Measurements from ENCODE around the gene RAB26. TPM values are rescaled to one million over a fixed set of nuclear protein-coding genes. Genes with fewer than 3 reads are reported as not detected.
"Not testable (repeated sequence)": the region's sequence is repeated elsewhere in the genome, so short reads cannot be mapped to it uniquely, and the experiment has no call there.

The RAB26 gene
- total and polyA plus RNA-seq, 10 donors: 0.26 to 7.9 (median 1.2) TPM; not detected in 1

- Histone ChIP-seq H3K27ac (no peak overlapping the region), H3K4me3 (no peak overlapping the region), H3K36me3 (no peaks in the 10 kb centered on the region), H3K9me3 (no peaks in the 10 kb centered on the region), H3K27me3 (replicated peaks in 1 of 7) (peaks cover 5 to 47% (median 26%) of the 10 kb centered on the region in 7 donors), H3K4me1 (peaks cover 11 to 26% (median 21%) of the 10 kb centered on the region in 6 donors)
- DNase-seq: no peak
- intact Hi-C loops (cut with DNase I; ENCODE audit: low total_unique reads): no loop called here
- WGBS, 5 donors: 79 to 88% (median 85%) methylated on average over 6 of the region's 6 CpGs
- no peak for TF ChIP-seq POLR2AphosphoS5 (IDR thresholded peaks at IDR 0.05)
Measured at GRCh38 chr16:2200313-2200712, 51.9 kb downstream of the RAB26 start.

- DNase-seq: not testable (repeated sequence)
- H3K4me1 ChIP-seq: peaks cover 12 to 37% (median 32%) of the 10 kb centered on the region in 6 donors
Measured at GRCh38 chr16:2203119-2203688, 54.8 kb downstream of the RAB26 start.

More at GRCh38 chr16:2203119-2203688, 54.8 kb downstream of the RAB26 start:
- intact Hi-C loops (cut with DNase I; ENCODE audit: low total_unique reads); H3K9me3 ChIP-seq; H3K27ac ChIP-seq; H3K4me3 ChIP-seq: not testable (repeated sequence)
- H3K36me3 ChIP-seq: peaks cover 0 to 18% (median 15%) of the 10 kb centered on the region in 6 donors
- WGBS, 5 donors: 92 to 97% (median 94%) methylated on average over 8 of the region's 8 CpGs
- peaks cover 0 to 20% (median 4%) of the 10 kb centered on the region in 7 donors for H3K27me3 ChIP-seq (replicated peaks in 1 of 7)

Small RNA genes lying within 50 kb of the gene (microRNA-seq; reads per million reads assigned to microRNA genes)
- 0 reads per million in 3 donors for gene MIR3180-5
- 0 reads per million in 3 donors for gene MIR4516
- 0 reads per million in 3 donors for gene MIR6511B1

Small RNA genes lying within 50 kb of the gene (small RNA-seq; reads per million reads assigned to genes)
- gene MIR3180-5: 0 reads per million in 4 donors
- 0 reads per million in 4 donors for gene MIR4516
- gene RF00019: 0 reads per million in 4 donors
- 0 reads per million in 4 donors for gene SNORD60

Other genes with a start within 250 kb of the RAB26 start
- under 1 TPM in 1 of 7 donors, not detected in 6; 0.20 TPM for gene HS3ST6, start 230.2 kb upstream of the RAB26 start, total RNA-seq
- under 1 TPM in 1 of 3 donors, not detected in 2; 0.06 TPM for gene HS3ST6, start 230.2 kb upstream of the RAB26 start, polyA plus RNA-seq
- 100 to 1,000 TPM in 2 of 7 donors, 10 to 100 TPM in 5; 32.9 to 114 (median 60.4) TPM for gene MSRB1, start 205.4 kb upstream of the RAB26 start, total RNA-seq
- gene MSRB1, start 205.4 kb upstream of the RAB26 start, polyA plus RNA-seq: 10 to 100 TPM; 31.1 to 62.0 (median 31.3) TPM
- gene RPL3L, start 193.9 kb upstream of the RAB26 start, total RNA-seq: not detected
- gene RPL3L, start 193.9 kb upstream of the RAB26 start, polyA plus RNA-seq: under 1 TPM in 1 of 3 donors, not detected in 2; 0.03 TPM
- gene NDUFB10, start 189.1 kb upstream of the RAB26 start, total RNA-seq: 100 to 1,000 TPM in 3 of 7 donors, 10 to 100 TPM in 4; 69.3 to 225 (median 87.4) TPM
- gene NDUFB10, start 189.1 kb upstream of the RAB26 start, polyA plus RNA-seq: 100 to 1,000 TPM; 155 to 162 (median 159) TPM
- gene RPS2, start 183.8 kb upstream of the RAB26 start, total RNA-seq: 1,000 to 10,000 TPM; 1,930 to 2,450 (median 2,233) TPM
- gene RPS2, start 183.8 kb upstream of the RAB26 start, polyA plus RNA-seq: 1,000 to 10,000 TPM; 3,942 to 6,006 (median 5,765) TPM
- not detected for gene RNF151, start 181.8 kb upstream of the RAB26 start, total RNA-seq
- gene RNF151, start 181.8 kb upstream of the RAB26 start, polyA plus RNA-seq: under 1 TPM; 0.16 to 0.26 (median 0.17) TPM
- gene TBL3, start 176.6 kb upstream of the RAB26 start, total RNA-seq: 10 to 100 TPM; 20.6 to 33.0 (median 27.0) TPM
- gene TBL3, start 176.6 kb upstream of the RAB26 start, polyA plus RNA-seq: 10 to 100 TPM; 40.6 to 54.2 (median 46.8) TPM
- gene NOXO1, start 167.2 kb upstream of the RAB26 start, total RNA-seq: 1 to 10 TPM in 1 of 7 donors, under 1 TPM in 2, not detected in 4; 0.30 to 1.4 (median 0.49) TPM
- 1 to 10 TPM in 1 of 3 donors, under 1 TPM in 2; 0.68 to 1.3 (median 0.96) TPM for gene NOXO1, start 167.2 kb upstream of the RAB26 start, polyA plus RNA-seq
- 10 to 100 TPM in 6 of 7 donors, 1 to 10 TPM in 1; 9.6 to 23.3 (median 20.5) TPM for gene GFER, start 164.4 kb upstream of the RAB26 start, total RNA-seq
- 10 to 100 TPM; 28.5 to 36.0 (median 34.9) TPM for gene GFER, start 164.4 kb upstream of the RAB26 start, polyA plus RNA-seq
- gene SYNGR3, start 158.7 kb upstream of the RAB26 start, total RNA-seq: 10 to 100 TPM in 1 of 7 donors, 1 to 10 TPM in 5, under 1 TPM in 1; 0.85 to 11.4 (median 2.6) TPM
- gene SYNGR3, start 158.7 kb upstream of the RAB26 start, polyA plus RNA-seq: 1 to 10 TPM; 1.8 to 3.0 (median 3.0) TPM
- 10 to 100 TPM; 34.6 to 56.2 (median 47.2) TPM for gene ZNF598, start 138.8 kb upstream of the RAB26 start, total RNA-seq
- gene ZNF598, start 138.8 kb upstream of the RAB26 start, polyA plus RNA-seq: 10 to 100 TPM; 21.8 to 45.5 (median 29.0) TPM
- gene NPW, start 128.8 kb upstream of the RAB26 start, total RNA-seq: 1 to 10 TPM in 1 of 7 donors, under 1 TPM in 3, not detected in 3; 0.51 to 1.9 (median 0.89) TPM
- gene NPW, start 128.8 kb upstream of the RAB26 start, polyA plus RNA-seq: 1 to 10 TPM in 2 of 3 donors, under 1 TPM in 1; 0.30 to 2.5 (median 2.3) TPM
- gene NHERF2, start 121.7 kb upstream of the RAB26 start, total RNA-seq: 100 to 1,000 TPM in 4 of 7 donors, 10 to 100 TPM in 3; 62.4 to 179 (median 126) TPM
- 100 to 1,000 TPM in 1 of 3 donors, 10 to 100 TPM in 2; 64.6 to 218 (median 71.2) TPM for gene NHERF2, start 121.7 kb upstream of the RAB26 start, polyA plus RNA-seq
- 10 to 100 TPM in 6 of 7 donors, 1 to 10 TPM in 1; 9.6 to 29.6 (median 20.0) TPM for gene NTHL1, start 100.8 kb upstream of the RAB26 start, total RNA-seq
- gene NTHL1, start 100.8 kb upstream of the RAB26 start, polyA plus RNA-seq: 10 to 100 TPM; 31.3 to 52.1 (median 37.0) TPM
- 100 to 1,000 TPM in 4 of 7 donors, 10 to 100 TPM in 3; 63.8 to 185 (median 103) TPM for gene TSC2, start 100.6 kb upstream of the RAB26 start, total RNA-seq
- 10 to 100 TPM; 20.7 to 82.0 (median 53.3) TPM for gene TSC2, start 100.6 kb upstream of the RAB26 start, polyA plus RNA-seq
- gene PKD1, start 12.7 kb upstream of the RAB26 start, total RNA-seq: 100 to 1,000 TPM in 2 of 7 donors, 10 to 100 TPM in 5; 64.0 to 124 (median 95.3) TPM
- gene PKD1, start 12.7 kb upstream of the RAB26 start, polyA plus RNA-seq: 10 to 100 TPM; 14.0 to 60.9 (median 18.5) TPM
- 10 to 100 TPM; 41.5 to 63.9 (median 50.9) TPM for gene TRAF7, start 7.2 kb downstream of the RAB26 start, total RNA-seq
- 10 to 100 TPM; 22.0 to 37.6 (median 23.3) TPM for gene TRAF7, start 7.2 kb downstream of the RAB26 start, polyA plus RNA-seq
- gene CASKIN1, start 48.0 kb downstream of the RAB26 start, total RNA-seq: not detected
- gene CASKIN1, start 48.0 kb downstream of the RAB26 start, polyA plus RNA-seq: under 1 TPM; 0.24 to 0.32 (median 0.30) TPM
- gene MLST8, start 56.8 kb downstream of the RAB26 start, total RNA-seq: 10 to 100 TPM; 25.0 to 50.0 (median 30.4) TPM
- 10 to 100 TPM; 40.6 to 61.7 (median 51.3) TPM for gene MLST8, start 56.8 kb downstream of the RAB26 start, polyA plus RNA-seq
- 10 to 100 TPM in 2 of 7 donors, 1 to 10 TPM in 5; 3.5 to 12.8 (median 8.6) TPM for gene BRICD5, start 62.2 kb downstream of the RAB26 start, total RNA-seq
- 10 to 100 TPM; 18.2 to 40.2 (median 18.9) TPM for gene BRICD5, start 62.2 kb downstream of the RAB26 start, polyA plus RNA-seq
- 10 to 100 TPM in 6 of 7 donors, 1 to 10 TPM in 1; 9.4 to 20.2 (median 14.1) TPM for gene PGP, start 66.2 kb downstream of the RAB26 start, total RNA-seq
- 10 to 100 TPM in 2 of 3 donors, 1 to 10 TPM in 1; 9.3 to 16.6 (median 12.4) TPM for gene PGP, start 66.2 kb downstream of the RAB26 start, polyA plus RNA-seq
- gene E4F1, start 75.0 kb downstream of the RAB26 start, total RNA-seq: 10 to 100 TPM; 22.7 to 41.4 (median 26.7) TPM
- gene E4F1, start 75.0 kb downstream of the RAB26 start, polyA plus RNA-seq: 10 to 100 TPM; 20.8 to 41.0 (median 38.4) TPM
- gene DNASE1L2, start 87.8 kb downstream of the RAB26 start, total RNA-seq: 1 to 10 TPM in 4 of 7 donors, under 1 TPM in 3; 0.72 to 1.7 (median 1.3) TPM
- 1 to 10 TPM in 2 of 3 donors, under 1 TPM in 1; 0.59 to 2.2 (median 1.2) TPM for gene DNASE1L2, start 87.8 kb downstream of the RAB26 start, polyA plus RNA-seq
- 10 to 100 TPM; 20.6 to 35.2 (median 29.0) TPM for gene ECI1, start 103.0 kb downstream of the RAB26 start, total RNA-seq
- 10 to 100 TPM; 42.0 to 54.8 (median 51.6) TPM for gene ECI1, start 103.0 kb downstream of the RAB26 start, polyA plus RNA-seq
- 100 to 1,000 TPM; 119 to 153 (median 132) TPM for gene RNPS1, start 119.5 kb downstream of the RAB26 start, total RNA-seq
- gene RNPS1, start 119.5 kb downstream of the RAB26 start, polyA plus RNA-seq: 100 to 1,000 TPM; 123 to 180 (median 125) TPM
- gene ABCA3, start 192.1 kb downstream of the RAB26 start, total RNA-seq: 10 to 100 TPM in 1 of 7 donors, 1 to 10 TPM in 6; 6.5 to 12.6 (median 7.3) TPM
- 1 to 10 TPM; 2.5 to 5.5 (median 2.5) TPM for gene ABCA3, start 192.1 kb downstream of the RAB26 start, polyA plus RNA-seq